WTC11 (cell line): Measurements from ENCODE around the gene CIRBP.

Experiments
- CTCF ChIP-seq: fragments of 200-600 bp; IDR thresholded peaks from 2 replicates; pipeline ENCODE4 v1.8.0; 2022; ENCODE audit warnings: antibody characterized with exemption
- E2F4 ChIP-seq: sonication (generic); formaldehyde crosslinking; IDR thresholded peaks from 2 replicates; pipeline ENCODE4 v1.8.1; 2022; ENCODE audit warnings: low read depth, mild to moderate bottlenecking, moderate library complexity, missing genetic modification reagents, borderline replicate concordance
- FOXP4 ChIP-seq: sonication (generic); formaldehyde crosslinking; IDR thresholded peaks from 2 replicates; pipeline ENCODE4 v1.8.0; 2022; ENCODE audit warnings: mild to moderate bottlenecking, missing genetic modification reagents
- ZBTB21 ChIP-seq: sonication (generic); formaldehyde crosslinking; IDR thresholded peaks from 2 replicates; pipeline ENCODE4 v1.8.1; 2023; ENCODE audit warnings: mild to moderate bottlenecking, missing genetic modification reagents, borderline replicate concordance
- ZBTB43 ChIP-seq: sonication (generic); formaldehyde crosslinking; IDR thresholded peaks from 2 replicates; pipeline ENCODE4 v1.8.1; 2023; ENCODE audit warnings: mild to moderate bottlenecking, missing genetic modification reagents

- TF ChIP-seq CTCF (no peak), ZBTB21 (no peak), ZBTB43 (CRISPR knock-in tag) (no peak), FOXP4 (no peak), E2F4 (CRISPR knock-in tag) (no peak)
Measured at GRCh38 chr19:1234955-1235380, 34.2 kb upstream of the CIRBP start.
